HepG2 (cell line): Measurements from ENCODE around the gene CYB5B.
"Not testable (repeated sequence)": the region's sequence is repeated elsewhere in the genome, so short reads cannot be mapped to it uniquely, and the experiment has no call there.

ENCODE experiments used
- FOXK2 ChIP-seq: fragments of 450-650 bp; IDR thresholded peaks from 2 replicates; pipeline ENCODE4 v1.6.1; 2016
- MED1 ChIP-seq: sonication (generic); formaldehyde crosslinking; IDR thresholded peaks from 2 replicates; pipeline ENCODE4 v1.4.0; 2020; ENCODE audit warnings: missing genetic modification reagents
- TF ChIP-seq, protein P1 (sequence below): sonication (generic); formaldehyde crosslinking; IDR thresholded peaks from 2 replicates; pipeline ENCODE4 v1.4.0; 2020; ENCODE audit warnings: mild to moderate bottlenecking, missing genetic modification reagents
- TF ChIP-seq, protein P2 (sequence below): fragments of 450-650 bp; IDR thresholded peaks from 2 replicates; pipeline ENCODE4 v1.6.1; 2017; ENCODE audit warnings: mild to moderate bottlenecking
- TF ChIP-seq, protein P3 (sequence below), 2 experiments: sonication (generic) in 1 of 2; formaldehyde crosslinking in 1 of 2; IDR thresholded peaks; 2 replicates each; pipeline versions ENCODE4 v1.5.1 to v1.6.1; 2011 to 2020; ENCODE audit warnings: borderline replicate concordance in 1 of 2, low read depth in 1 of 2, low read length in 1 of 2, mild to moderate bottlenecking in 1 of 2, missing genetic modification reagents in 1 of 2, moderate library complexity in 1 of 2
- TF ChIP-seq, protein P4 (sequence below): sonication (generic); formaldehyde crosslinking; IDR thresholded peaks from 2 replicates; pipeline ENCODE4 v1.4.0; 2020; ENCODE audit warnings: missing genetic modification reagents, borderline replicate concordance

DNA sequence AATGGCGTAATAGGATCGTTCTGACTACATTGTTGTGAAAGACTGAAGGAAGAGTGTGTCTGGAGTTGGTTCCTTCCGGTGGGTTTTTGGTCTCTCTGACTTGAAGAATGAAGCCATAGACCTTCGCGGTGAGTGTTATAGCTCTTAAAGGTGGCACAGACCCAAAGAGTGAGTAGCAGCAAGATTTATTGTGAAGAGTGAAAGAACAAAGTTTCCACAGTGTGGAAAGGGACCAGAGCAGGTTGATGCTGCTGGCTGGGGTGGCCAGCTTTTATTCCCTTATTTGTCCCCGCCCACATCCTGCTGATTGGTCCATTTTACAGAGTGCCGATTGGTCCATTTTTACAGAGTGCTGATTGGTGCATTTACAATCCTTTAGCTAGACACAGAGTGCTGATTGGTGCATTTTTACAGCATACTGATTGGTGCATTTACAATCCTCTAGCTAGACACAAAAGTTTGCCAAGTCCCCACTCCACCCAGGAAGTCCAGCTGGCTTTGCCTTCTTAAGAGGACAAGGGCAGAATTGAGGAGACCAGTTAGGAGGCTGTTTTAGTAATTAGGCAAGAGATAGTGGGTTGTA, 4.7 kb downstream of the CYB5B start:
- TF ChIP-seq, protein P1, sequence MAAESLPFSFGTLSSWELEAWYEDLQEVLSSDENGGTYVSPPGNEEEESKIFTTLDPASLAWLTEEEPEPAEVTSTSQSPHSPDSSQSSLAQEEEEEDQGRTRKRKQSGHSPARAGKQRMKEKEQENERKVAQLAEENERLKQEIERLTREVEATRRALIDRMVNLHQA (CRISPR knock-in tag), result not testable (repeated sequence)
- TF ChIP-seq, protein P2, sequence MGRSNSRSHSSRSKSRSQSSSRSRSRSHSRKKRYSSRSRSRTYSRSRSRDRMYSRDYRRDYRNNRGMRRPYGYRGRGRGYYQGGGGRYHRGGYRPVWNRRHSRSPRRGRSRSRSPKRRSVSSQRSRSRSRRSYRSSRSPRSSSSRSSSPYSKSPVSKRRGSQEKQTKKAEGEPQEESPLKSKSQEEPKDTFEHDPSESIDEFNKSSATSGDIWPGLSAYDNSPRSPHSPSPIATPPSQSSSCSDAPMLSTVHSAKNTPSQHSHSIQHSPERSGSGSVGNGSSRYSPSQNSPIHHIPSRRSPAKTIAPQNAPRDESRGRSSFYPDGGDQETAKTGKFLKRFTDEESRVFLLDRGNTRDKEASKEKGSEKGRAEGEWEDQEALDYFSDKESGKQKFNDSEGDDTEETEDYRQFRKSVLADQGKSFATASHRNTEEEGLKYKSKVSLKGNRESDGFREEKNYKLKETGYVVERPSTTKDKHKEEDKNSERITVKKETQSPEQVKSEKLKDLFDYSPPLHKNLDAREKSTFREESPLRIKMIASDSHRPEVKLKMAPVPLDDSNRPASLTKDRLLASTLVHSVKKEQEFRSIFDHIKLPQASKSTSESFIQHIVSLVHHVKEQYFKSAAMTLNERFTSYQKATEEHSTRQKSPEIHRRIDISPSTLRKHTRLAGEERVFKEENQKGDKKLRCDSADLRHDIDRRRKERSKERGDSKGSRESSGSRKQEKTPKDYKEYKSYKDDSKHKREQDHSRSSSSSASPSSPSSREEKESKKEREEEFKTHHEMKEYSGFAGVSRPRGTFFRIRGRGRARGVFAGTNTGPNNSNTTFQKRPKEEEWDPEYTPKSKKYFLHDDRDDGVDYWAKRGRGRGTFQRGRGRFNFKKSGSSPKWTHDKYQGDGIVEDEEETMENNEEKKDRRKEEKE, result not testable (repeated sequence)
- TF ChIP-seq MED1 (CRISPR knock-in tag); FOXK2: not testable (repeated sequence)
- TF ChIP-seq, protein P3, sequence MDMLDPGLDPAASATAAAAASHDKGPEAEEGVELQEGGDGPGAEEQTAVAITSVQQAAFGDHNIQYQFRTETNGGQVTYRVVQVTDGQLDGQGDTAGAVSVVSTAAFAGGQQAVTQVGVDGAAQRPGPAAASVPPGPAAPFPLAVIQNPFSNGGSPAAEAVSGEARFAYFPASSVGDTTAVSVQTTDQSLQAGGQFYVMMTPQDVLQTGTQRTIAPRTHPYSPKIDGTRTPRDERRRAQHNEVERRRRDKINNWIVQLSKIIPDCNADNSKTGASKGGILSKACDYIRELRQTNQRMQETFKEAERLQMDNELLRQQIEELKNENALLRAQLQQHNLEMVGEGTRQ (IDR thresholded peaks at IDR 0.05; ENCODE audit: low read depth, low read length), result not testable (repeated sequence)
- TF ChIP-seq, protein P3 (CRISPR knock-in tag; IDR thresholded peaks at IDR 0.05; ENCODE audit: borderline replicate concordance), result not testable (repeated sequence)
- TF ChIP-seq, protein P4, sequence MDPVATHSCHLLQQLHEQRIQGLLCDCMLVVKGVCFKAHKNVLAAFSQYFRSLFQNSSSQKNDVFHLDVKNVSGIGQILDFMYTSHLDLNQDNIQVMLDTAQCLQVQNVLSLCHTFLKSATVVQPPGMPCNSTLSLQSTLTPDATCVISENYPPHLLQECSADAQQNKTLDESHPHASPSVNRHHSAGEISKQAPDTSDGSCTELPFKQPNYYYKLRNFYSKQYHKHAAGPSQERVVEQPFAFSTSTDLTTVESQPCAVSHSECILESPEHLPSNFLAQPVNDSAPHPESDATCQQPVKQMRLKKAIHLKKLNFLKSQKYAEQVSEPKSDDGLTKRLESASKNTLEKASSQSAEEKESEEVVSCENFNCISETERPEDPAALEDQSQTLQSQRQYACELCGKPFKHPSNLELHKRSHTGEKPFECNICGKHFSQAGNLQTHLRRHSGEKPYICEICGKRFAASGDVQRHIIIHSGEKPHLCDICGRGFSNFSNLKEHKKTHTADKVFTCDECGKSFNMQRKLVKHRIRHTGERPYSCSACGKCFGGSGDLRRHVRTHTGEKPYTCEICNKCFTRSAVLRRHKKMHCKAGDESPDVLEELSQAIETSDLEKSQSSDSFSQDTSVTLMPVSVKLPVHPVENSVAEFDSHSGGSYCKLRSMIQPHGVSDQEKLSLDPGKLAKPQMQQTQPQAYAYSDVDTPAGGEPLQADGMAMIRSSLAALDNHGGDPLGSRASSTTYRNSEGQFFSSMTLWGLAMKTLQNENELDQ (CRISPR knock-in tag), result not testable (repeated sequence)
